Activated gamma-delta T cell (primary cell): ENCODE measurements around the gene COG5.

Experiments
- DNase-seq: peaks from one replicate; lab custom pipeline; 2025; lab: John Stamatoyannopoulos, UW
- total RNA-seq, 2 donors: gene quantifications; one replicate each; lab custom pipeline; 2026; lab: John Stamatoyannopoulos, UW

COG5 gene
- total RNA-seq, result 71.0 to 89.6 reads per million in 2 donors

DNA sequence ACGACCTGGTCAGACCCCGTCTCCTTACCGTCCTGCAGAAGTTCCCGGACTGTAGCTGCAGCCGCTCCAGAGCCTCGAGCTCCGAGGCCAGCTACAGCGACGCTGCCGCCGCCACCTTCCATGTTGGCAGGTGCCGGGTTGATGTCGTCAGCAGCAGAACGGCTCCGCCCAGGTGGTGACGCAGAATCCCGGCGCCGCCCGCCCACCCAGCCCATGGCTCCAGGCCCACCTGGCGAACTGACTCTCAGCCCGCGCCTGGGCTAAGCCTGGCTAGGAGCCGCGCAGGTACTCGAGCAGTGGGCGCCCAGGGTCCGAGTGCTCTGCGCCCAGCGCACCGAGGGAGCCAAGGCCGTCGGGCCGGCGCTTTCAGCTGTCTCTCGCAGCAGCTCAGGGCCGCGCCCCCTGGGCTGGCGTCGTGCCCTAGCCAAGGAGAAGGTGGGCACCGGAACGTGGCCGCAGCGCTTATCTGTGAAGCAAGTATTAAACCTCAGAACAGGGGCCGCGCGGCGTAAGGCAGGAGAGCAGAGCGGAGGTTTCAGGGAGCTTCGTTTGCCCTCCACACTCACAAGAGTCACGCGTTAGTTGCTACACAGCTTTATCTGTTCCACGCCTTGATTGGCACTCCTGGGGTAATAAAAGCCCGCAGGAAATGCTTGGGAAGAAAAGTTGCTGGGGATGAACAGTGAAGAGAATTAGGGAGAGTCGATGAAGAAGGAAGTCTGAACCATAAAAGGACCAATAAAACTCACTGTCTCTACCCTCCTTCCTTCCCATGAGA, at the start of gene COG5, which contains the start of gene DUS4L:
TSS of gene COG5 (minus strand) at position 146 of the 778 bp plus-strand sequence. CDS start at position 122, 24 bp downstream.
TSS of gene DUS4L (plus strand) at position 197 of the 778 bp plus-strand sequence. CDS start 3,100 bp downstream, outside the sequence.
- peak; percentile 71 for DNase-seq

DNA sequence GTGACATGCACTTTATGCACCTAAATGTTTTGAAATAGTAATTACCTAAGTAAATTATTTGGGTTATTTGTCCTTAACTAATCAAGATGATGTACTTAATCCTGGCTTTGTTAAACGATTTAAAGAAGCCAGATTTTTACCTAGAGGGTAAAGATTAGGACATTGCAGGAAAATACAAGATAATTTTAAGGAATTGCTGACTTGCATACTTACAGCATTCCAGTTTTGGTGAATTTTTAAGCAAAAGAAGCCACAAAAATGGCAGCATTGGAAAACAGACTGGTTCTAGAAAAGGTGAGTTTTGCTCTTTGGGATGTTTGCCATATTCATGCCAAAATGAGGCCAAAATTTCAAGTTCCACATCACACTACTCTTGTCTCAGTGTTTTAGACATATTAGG, 49.7 kb upstream of the COG5 start:
- no peak for DNase-seq

DNA sequence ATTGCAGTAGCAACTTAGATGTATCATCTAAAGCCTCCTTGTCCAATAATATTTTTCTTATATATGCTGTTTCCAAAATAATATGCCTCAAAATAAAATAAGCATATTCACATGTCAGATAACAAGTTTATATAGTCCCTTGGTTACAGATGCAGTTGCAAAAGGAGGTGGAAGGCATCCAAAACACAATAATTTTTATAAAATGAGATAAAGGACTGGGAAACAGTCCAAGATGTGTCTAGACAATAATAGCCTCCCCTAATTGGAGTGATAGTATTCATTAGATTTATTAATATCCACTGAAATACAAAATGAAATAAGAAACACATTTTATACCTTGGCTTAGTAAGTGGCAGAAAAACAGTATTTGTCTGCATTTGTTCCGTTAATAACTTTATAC, 46.6 kb upstream of the COG5 start:
- no peak for DNase-seq

DNA sequence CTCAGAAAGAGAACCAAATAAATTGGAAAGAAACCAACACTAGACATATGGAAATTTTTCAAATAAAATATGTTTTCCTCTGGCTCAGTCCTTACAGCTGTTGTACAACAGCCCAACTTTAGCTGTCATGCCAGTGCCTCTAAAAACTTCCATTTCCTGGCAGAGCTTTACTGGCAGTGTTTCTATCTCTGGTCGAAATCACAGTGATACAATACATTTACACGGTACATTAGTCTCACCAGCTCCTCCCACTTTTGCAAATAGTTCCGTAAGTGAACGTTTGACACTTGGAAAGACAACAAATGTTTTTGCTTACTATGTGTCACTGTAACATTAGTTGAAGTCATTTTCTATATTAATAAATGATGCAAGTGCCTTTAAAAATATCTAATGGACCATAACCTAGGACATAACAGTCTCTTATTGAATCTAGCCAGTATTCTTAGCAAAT, 46.1 kb upstream of the COG5 start:
- DNase-seq, result no peak

DNA sequence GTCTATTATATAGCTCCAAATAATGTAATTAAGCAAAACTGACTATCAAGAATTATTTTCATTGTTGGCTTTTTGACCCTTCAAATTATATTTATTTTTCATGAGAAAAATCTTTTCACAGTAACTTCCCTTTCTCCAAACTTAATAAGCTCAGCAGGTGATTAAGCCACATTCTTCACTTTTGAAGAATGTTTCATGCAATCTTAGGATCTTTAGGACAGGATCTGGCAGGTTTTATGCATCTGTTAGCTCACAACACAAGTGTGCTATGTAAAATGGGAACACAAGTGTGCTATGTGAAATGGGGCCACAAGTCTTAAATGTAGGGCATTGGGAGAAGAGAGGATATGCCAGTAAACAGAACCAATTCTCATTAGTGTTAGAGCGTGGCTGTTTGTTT, 42.6 kb upstream of the COG5 start:
- DNase-seq, result no peak

DNA sequence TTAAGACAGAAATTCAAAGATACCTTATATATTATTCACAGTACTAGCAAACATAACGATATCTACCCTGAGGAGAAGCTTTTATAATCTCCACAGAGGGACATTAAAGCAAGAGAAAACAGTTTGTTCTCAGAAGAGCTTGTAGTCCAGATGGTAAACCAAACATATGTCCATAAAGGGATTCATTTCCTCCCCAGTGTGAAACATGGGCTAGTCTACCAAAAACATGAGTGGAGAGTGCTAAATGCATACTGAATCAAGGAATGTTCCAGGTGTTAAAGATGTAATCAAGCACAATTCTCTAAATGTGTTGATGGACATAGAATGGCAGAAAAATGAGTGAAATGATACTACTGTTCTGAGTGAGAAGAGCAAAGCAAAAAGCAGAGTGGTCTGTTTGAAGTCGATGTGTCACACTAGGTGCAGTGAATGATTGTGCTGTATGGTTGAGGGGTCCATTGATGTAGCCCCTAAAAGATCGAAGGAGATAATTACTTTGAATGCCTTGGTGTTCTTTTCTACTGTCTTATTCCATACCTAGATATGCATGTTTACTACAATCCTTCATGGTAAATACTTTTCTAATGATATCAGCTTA, 41.6 kb upstream of the COG5 start:
- no peak for DNase-seq

DNA sequence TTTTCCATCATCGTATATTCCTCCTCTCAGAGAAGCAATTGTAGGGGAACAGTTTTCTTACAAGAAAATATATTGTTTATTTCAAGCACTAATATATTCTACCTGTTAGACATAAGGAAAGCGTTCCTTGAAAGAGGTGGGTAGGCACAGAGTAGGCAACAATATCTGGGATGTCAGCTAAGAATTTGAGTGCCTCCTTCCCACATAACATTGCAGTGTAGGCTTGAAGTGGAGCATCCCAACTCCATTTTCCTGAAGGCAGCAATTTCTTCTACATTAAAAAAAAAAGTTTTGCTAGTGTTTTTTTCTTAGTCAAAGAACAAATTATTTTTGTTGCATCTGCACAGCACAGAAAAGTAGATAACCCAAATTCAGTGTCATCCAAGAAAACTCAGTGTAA, 37.1 kb upstream of the COG5 start:
- no peak for DNase-seq

DNA sequence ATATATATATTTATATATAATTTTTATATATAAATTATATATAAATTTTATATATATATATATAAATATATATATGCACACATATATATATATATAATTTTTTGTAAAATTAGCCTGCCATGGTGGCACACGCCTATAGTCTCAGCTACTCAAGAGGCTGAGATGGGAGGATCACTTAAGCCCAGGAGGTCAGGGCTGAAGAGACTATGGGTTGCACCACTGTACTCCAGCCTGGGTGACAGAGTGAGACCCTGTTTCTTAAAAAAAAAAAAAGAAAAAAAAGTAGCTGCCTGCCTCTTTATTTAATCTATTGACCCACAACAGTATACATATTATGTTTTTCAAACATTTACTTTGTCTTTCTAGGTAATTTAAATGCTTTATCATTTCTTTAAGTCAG, 35.5 kb upstream of the COG5 start:
- no peak for DNase-seq

DNA sequence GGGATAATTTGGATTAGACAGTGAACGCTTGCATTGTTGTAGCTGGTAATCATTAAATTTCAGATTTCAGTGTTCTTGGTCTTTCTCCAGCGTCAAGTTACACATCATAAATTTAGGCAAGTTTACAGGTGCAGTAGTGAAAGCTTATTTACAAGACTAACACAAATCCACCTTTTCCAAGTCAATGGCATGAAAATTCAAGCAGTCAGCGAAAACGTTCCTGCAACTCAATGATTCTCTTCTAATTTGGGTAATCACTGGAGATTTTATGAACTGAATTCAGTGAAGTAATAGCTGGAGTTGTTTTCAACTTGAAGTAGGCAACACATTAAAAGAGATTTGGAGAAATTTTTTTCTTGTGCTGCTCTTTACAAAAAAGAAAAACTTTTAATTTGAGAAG, 34.2 kb upstream of the COG5 start:
- no peak for DNase-seq

DNA sequence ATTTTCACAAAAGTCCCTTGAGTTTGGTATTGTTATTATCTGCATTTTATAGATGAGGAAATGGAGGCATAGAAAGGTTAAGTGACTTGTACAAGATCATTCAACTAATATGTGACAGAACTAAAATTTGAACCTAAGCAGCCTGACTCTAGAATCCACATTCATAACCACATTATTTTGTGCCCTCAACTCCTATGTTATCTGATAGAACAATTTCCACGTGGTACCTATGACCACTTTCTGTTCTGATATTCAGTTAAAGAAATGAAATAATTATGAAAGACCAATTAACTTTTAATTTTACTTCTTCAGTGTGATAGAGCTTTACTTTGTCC, 33.8 kb upstream of the COG5 start:
- DNase-seq, result no peak

DNA sequence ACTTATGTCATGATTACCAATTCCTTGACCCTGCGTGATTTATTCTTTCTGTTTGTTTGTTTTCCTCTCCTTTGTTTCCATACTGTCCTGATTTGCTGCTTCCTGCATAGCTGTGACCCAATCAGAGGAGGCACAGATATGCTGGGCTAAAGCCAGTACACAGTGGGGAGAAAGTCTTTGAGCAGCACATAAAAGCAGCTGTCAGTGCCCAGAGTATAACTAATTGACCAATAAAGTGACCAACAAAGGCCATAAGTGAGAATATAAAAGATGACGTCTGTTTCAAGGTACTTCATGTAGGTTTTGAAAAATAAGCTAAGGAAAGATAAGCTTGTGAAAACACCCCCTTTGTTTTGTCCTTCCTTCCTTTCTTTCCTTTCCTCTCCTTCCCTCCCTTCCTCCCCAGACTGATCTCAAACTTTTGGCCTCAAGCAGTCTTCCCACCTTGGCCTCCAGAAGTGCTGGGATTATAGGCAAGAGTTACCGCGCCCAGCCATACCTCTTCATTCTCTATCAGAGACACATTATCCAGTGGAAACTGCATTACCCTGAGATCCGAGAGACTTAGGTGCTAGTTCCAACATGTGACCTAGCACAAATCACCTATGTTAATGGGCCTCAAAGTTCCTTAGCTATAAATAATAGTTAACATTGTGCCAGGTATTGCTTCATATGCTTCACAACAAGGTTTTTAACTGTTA, 33.3 kb upstream of the COG5 start:
- no peak for DNase-seq

DNA sequence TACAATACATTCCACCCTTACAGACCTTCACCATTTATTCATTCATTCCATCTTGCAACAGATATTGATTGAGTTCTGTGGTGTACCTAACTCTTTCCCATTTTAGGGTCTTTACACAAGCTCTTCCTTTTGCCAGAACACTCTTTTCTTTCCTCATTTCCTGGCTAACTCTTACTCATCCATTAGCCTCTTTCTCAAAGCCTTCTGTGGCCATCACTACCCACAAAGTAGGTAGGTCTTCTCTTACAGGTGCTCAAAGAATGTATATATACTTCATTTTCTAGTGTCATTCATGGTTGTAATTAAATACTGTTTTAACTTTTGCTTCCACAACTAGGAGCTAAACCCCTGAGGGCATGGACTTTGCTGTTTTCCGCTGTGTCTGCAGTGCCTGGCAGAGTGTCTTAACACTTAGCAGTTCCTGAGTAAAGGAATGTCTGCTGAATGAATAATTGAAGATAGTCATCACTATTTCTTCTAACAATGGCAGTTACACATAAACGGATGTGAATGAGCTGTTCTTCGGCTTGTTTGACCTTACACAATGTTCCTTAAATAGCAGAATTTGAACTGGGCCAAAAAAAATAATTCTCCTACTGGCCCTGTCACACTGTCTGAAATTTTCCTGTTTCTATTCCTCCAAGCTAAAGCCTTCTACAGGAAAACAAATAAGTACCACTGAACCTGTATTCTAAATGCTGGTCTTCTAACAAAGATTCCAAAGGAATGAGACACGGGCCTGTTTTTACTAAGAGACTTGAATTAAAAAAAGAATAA, 31.4 kb upstream of the COG5 start:
- DNase-seq, result no peak

DNA sequence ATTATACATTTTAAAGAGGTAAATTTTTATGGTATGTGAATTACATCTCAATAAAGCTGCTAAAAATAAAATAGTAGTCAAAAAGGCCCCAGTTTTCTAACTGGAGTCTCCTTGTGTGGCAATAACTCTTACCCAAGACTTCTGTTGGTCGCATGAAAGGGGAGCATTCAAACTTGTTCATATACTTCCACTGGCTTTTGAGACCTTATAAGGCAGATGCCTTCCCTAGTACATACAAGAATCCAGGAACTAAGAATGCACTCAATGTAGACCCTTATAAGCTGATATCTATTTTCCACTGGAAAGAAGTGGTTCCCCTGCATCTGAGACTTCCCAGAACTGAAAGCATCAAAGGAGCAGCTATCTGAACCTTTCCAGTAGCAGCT, 29.3 kb upstream of the COG5 start:
- DNase-seq, result no peak

DNA sequence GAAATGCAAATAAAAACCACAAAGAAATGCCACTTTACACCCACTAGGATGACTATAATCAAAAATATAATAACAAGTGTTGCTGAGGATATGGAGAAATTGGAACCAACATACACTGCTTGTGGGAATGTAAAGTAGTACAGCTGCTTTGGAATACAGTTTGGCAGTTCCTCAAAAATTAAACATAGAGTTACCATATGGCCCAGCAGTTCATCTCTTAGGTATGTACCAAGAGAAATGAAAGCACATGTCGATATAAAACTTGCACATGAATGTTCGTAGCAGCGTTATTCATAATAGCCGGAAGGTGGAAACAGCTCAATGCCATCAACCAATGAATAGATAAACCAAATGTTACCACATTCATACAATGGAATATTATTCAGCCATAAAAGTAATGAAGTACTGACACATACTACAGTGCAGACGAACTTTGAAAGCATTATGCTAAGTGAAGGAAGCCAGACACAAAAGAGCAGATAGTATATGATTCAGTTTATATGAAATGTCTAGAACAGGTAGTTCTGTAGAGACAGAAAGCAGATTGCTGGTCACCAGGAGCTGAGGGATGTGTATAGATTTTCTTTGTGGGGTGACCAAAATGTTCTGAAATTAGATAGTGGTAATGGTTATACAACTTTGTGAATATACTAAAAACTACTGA, 28.8 kb upstream of the COG5 start:
- DNase-seq, result no peak

DNA sequence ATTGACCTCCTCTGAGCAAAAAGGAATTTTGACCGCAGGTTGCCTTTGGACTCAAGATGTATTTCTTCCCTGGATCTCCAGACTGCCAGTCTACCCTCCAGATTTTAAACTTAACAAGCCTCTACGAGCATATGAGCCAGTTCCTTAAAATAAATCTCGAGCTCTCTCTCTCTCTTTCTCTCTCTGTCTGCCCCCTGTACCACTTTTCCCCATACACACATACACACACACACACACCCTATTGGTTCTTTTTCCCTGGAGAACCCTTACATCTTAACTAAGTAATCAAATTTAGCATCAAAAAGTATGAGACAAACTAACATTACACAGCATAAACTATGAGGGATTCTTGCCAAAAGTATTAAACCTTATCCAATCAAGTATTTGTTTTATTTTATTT, 27.7 kb upstream of the COG5 start:
- no peak for DNase-seq

DNA sequence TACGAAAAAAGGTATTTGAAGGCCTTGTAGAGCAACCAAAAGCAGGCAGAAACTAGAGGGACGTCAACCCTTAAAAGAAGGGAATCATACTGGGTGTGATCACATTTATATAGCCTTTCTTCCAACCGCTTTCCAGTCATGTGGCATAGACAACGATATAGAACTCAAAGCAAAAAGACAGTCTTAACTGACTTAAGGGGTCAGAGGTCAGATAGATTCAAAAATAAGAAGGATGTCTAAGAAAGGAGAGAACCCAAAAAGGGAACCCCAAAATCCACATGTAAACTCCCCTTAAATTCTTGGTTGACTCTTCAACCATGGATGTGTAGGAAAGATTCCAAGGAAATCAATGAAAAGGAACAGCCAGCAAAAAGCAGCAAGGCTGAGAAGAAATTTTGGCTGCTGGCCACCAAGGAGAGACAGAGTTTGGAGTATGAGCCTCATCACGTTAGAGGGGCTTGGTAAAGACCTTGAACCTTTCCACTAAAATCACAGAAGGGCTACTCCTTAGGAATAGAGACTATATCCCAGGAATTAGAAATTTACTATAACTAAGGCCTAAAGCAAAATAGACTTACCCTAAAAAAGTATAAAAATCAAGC, 24.9 kb upstream of the COG5 start:
- no peak for DNase-seq

DNA sequence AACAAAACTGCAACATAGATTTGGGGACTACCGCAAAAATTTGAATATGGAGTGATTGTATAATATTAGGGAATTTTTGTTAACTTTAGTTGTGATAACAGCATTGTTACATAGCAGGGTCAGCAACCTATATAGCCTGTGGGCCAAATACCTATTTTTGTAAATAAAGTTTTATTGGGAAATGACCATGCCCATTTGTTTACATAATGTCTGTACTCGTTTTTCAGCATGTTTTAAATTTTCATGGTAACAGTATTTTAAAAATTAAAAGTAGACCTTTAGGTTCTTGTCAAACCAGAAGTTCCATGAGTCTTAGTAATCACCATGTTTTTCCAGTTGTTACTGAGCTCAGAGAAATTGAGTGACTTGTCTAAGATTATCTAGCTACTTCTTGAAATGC, 21.0 kb upstream of the COG5 start:
- DNase-seq, result no peak

DNA sequence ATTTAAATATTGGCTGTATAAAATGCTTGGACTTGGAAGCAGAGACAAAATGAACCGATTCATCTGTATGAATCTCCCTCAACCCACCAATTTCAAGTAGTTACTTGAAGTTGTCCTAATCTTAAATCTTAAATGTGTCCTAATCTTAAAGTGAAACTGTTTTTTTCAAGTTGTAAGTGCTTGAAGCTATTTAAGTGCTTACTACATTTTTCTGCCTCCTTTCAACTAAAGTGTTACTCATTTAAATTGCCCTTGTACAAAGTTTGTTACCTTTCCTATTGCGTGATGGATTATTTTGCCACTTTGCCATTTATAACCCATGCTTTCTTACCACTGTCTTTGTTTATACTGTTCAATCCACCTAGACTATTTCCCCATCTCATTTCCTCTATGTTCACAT, 19.2 kb upstream of the COG5 start:
- no peak for DNase-seq

DNA sequence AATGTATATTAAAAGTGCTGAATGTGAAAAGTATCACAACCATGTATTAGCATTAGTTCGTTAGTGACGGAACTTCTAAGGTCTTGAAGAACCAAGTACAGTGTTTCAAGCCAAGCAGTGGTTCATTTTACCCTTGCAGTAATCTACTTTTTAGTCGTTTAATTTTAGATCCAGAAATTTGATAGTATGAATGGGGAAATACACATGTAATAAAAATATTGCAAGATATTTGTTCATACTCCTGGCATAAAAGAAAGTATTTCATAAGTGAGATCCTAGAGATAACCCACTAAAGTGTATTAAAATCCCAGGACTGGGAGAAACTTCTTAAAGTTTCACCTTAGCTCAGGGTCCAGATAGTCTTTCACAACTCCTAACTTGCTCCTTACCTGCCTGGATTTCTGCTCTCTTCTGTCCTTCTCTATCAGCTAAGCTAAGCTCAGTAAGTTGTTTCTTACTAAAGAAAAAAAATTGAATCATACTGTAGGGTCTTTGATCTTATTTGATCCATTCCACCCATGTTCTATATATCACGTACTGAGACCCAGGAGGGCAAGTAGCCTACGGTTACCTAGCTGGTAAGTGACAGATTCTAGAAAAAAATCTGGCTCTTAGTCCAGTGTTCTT, 17.8 kb upstream of the COG5 start:
- no peak for DNase-seq

DNA sequence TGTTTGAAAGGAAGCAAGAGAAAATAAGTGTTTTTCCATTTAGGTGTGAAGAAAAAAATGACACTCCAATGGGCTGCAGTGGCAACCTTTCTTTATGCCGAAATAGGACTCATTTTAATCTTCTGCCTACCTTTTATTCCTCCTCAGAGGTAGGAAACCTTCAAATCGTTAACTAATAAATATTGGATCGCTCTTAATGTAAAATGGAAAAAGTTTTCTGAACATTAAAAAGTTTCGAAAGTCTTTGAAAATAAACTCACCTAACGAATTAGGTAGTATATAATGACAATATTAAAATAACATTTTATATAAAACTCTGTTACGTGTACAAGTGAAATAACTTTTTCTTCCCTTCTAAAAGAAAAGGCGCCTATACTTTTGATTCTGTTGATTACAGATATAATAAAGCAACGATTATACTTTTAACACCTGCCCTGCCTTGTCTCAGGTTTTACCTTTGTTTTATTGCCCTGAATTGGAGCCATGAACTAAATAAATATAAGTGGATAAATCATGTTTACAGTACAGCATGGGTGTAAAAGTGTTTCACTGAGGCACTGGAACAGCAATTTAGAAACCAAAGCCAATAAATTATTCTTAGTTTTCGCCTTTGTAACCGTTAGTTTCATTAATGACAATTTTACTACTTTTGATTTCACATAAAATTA, 17.1 kb upstream of the COG5 start:
- DNase-seq, result no peak
